Right ventricle myocardium inferior (tissue), 1 donor: Measurements from ENCODE around the gene ZRSR2. TPM values are rescaled to one million over a fixed set of nuclear protein-coding genes. Genes with fewer than 3 reads are reported as not detected.
"Not testable (repeated sequence)": the region's sequence is repeated elsewhere in the genome, so short reads cannot be mapped to it uniquely, and the experiment has no call there.

Experiments used
- ATAC-seq: fragments of 200-7000 bp; cut with Tn5 transposase; one replicate; pipeline ENCODE4 v1.9.1; 2020; ENCODE audit warnings: mild to moderate bottlenecking, moderate library complexity
- DNase-seq: peaks from one replicate; pipeline ENCODE4 v3.0.0; 2021; ENCODE audit errors: missing footprints
- intact Hi-C: fragments of 100-400 bp; cut with DNase I; formaldehyde crosslinking; loops from one replicate; pipeline ENCODE4 v1.11.0; 2022
- total RNA-seq: library from RNA; stranded (reverse); fragmentation: NEBNext Ultra II Directional; extraction: Animal tissue kit (Norgen Biotek cat#: 25700); gene quantifications from one replicate; pipeline ENCODE4 v1.2.1, GENCODE V29; 2021
- donor health status: DM: no; HTN: yes; CAD: no; lungs with severe emphysema.

The ZRSR2 gene
- total RNA-seq, 1 donor from 2014 or later: 6.8 TPM

- no peak for ATAC-seq
- no peak for DNase-seq
- intact Hi-C loops: no loop called here
These were observed 3.4 kb upstream of the ZRSR2 start for GRCh38 chrX:15786915-15787314.

- intact Hi-C loops: loop anchor here (10.0 kb wide), 1 partner anchor 96 kb away; no protein-coding TSS in a partner anchor
- ATAC-seq (no peak), DNase-seq (no peak)
These were observed 546 bp downstream of the ZRSR2 start for GRCh38 chrX:15790769-15791290.

- ATAC-seq: no peak
- intact Hi-C loops: loop anchor here (10.0 kb wide), 1 partner anchor 103 kb away; no protein-coding TSS in a partner anchor
- no peak for DNase-seq
These were observed 7.4 kb downstream of the ZRSR2 start for GRCh38 chrX:15797707-15798106.

- ATAC-seq: no peak
- DNase-seq: no peak
- intact Hi-C loops: no loop called here
These were observed 14.3 kb downstream of the ZRSR2 start for GRCh38 chrX:15804563-15804962.

- DNase-seq (no peak), ATAC-seq (no peak)
- intact Hi-C loops: no loop called here
These were observed 18.0 kb downstream of the ZRSR2 start for GRCh38 chrX:15808254-15808653.

- intact Hi-C loops: no loop called here
- DNase-seq (no peak), ATAC-seq (no peak)
These were observed 22.1 kb downstream of the ZRSR2 start for GRCh38 chrX:15812192-15812938.

GRCh38 chrX:15813416-15813815, 23.1 kb downstream of the ZRSR2 start:
- intact Hi-C loops: no loop called here
- no peak for ATAC-seq
- no peak for DNase-seq

GRCh38 chrX:15814771-15815365, 24.6 kb downstream of the ZRSR2 start:
- DNase-seq (no peak), ATAC-seq (no peak)
- intact Hi-C loops: no loop called here

- intact Hi-C loops: no loop called here
- no peak for ATAC-seq
These were observed 25.6 kb downstream of the ZRSR2 start for GRCh38 chrX:15815779-15816437.

GRCh38 chrX:15816438-15816809, 26.1 kb downstream of the ZRSR2 start:
- intact Hi-C loops: no loop called here
- ATAC-seq (no peak), DNase-seq (no peak)

More at GRCh38 chrX:15815779-15816437, 25.6 kb downstream of the ZRSR2 start:
- DNase-seq: no peak

- intact Hi-C loops: no loop called here
- ATAC-seq (no peak), DNase-seq (no peak)
These were observed 26.6 kb downstream of the ZRSR2 start for GRCh38 chrX:15816886-15817285.

GRCh38 chrX:15820106-15821073, 30.1 kb downstream of the ZRSR2 start:
- intact Hi-C loops: no loop called here
- ATAC-seq (no peak), DNase-seq (no peak)

- no peak for ATAC-seq
- intact Hi-C loops: no loop called here
- no peak for DNase-seq
These were observed 32.6 kb downstream of the ZRSR2 start for GRCh38 chrX:15822922-15823321.

- no peak for DNase-seq
- ATAC-seq: no peak
- intact Hi-C loops: no loop called here
These were observed 35.7 kb downstream of the ZRSR2 start for GRCh38 chrX:15825936-15826335.

GRCh38 chrX:15829217-15829616, 38.9 kb downstream of the ZRSR2 start:
- DNase-seq (no peak), ATAC-seq (no peak)
- intact Hi-C loops: no loop called here

- ATAC-seq, intact Hi-C loops: not testable (repeated sequence)
These were observed 41.1 kb downstream of the ZRSR2 start for GRCh38 chrX:15831347-15831746.

GRCh38 chrX:15834053-15834452, 43.8 kb downstream of the ZRSR2 start:
- intact Hi-C loops: no loop called here
- no peak for ATAC-seq
- DNase-seq: no peak

More at GRCh38 chrX:15831347-15831746, 41.1 kb downstream of the ZRSR2 start:
- not testable (repeated sequence) for DNase-seq

- DNase-seq (no peak), ATAC-seq (no peak)
- intact Hi-C loops: no loop called here
These were observed 44.7 kb downstream of the ZRSR2 start for GRCh38 chrX:15834827-15835595.
